ENCODE results near the gene ZNG1A.
"Not testable (repeated sequence)": the region's sequence is repeated elsewhere in the genome, so short reads cannot be mapped to it uniquely, and the experiment has no call there.

Gene ZNG1A

DNA sequence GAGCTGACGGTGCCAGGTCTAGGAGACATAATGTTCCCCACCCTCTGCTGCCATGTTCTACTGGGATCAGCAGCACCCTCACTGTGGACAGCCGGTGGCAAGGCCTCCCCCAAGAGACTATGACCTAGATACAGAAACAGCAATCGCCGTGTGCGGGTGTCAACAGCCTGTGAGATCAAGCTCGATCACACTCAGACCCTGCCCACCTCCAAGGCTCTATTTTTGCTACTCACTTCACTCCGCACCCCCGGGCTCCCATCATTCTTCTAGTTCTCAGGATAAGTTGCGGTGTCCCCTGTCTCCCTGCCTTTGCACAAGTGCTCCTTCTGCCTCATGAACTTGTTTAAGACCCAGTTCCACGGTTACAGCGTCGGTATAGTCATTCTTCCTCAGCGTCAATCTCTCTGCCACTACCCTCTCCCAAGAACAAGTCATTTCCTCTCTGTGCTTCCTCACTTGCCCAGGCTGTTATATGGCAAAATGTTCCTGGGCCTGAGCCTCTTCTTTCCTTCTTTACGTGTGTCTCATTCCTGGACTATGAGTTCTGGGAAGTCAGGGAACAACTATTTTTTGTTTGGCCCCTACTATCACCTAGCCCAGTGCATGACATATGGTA, 30.4 kb upstream of the ZNG1A start:
- TF ChIP-seq SIN3A (IDR thresholded peaks at IDR 0.05; ENCODE audit: borderline replicate concordance, insufficient read depth, low read length), result no peak
- TF ChIP-seq, protein P1, sequence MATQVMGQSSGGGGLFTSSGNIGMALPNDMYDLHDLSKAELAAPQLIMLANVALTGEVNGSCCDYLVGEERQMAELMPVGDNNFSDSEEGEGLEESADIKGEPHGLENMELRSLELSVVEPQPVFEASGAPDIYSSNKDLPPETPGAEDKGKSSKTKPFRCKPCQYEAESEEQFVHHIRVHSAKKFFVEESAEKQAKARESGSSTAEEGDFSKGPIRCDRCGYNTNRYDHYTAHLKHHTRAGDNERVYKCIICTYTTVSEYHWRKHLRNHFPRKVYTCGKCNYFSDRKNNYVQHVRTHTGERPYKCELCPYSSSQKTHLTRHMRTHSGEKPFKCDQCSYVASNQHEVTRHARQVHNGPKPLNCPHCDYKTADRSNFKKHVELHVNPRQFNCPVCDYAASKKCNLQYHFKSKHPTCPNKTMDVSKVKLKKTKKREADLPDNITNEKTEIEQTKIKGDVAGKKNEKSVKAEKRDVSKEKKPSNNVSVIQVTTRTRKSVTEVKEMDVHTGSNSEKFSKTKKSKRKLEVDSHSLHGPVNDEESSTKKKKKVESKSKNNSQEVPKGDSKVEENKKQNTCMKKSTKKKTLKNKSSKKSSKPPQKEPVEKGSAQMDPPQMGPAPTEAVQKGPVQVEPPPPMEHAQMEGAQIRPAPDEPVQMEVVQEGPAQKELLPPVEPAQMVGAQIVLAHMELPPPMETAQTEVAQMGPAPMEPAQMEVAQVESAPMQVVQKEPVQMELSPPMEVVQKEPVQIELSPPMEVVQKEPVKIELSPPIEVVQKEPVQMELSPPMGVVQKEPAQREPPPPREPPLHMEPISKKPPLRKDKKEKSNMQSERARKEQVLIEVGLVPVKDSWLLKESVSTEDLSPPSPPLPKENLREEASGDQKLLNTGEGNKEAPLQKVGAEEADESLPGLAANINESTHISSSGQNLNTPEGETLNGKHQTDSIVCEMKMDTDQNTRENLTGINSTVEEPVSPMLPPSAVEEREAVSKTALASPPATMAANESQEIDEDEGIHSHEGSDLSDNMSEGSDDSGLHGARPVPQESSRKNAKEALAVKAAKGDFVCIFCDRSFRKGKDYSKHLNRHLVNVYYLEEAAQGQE (IDR thresholded peaks at IDR 0.05; ENCODE audit: insufficient read depth in 1 of 2, low read depth in 2 of 2, low read length in 2 of 2), result no peak
- TF ChIP-seq FOXP2 (optimal IDR thresholded peaks at IDR 0.05; ENCODE audit: borderline replicate concordance, extremely low read depth, extremely low read length, insufficient read depth), result no peak
- no peak for TF ChIP-seq POLR2AphosphoS5 (IDR thresholded peaks at IDR 0.05; ENCODE audit: low read depth, low read length)
- TF ChIP-seq TAF1 (IDR thresholded peaks at IDR 0.05; ENCODE audit: borderline replicate concordance, insufficient read depth, low read length), result no peak

GRCh38 chr9:206481-206880, 27.6 kb upstream of the ZNG1A start:
- TF ChIP-seq, protein P1 (IDR thresholded peaks at IDR 0.05; ENCODE audit: insufficient read depth in 1 of 2, low read depth in 2 of 2, low read length in 2 of 2), result no peak
- TF ChIP-seq FOXP2 (optimal IDR thresholded peaks at IDR 0.05; ENCODE audit: borderline replicate concordance, extremely low read depth, extremely low read length, insufficient read depth), result no peak
- TF ChIP-seq POLR2AphosphoS5 (IDR thresholded peaks at IDR 0.05; ENCODE audit: low read depth, low read length), result no peak
- TF ChIP-seq TAF1 (IDR thresholded peaks at IDR 0.05; ENCODE audit: borderline replicate concordance, insufficient read depth, low read length), result no peak
- TF ChIP-seq SIN3A (IDR thresholded peaks at IDR 0.05; ENCODE audit: borderline replicate concordance, insufficient read depth, low read length), result no peak

DNA sequence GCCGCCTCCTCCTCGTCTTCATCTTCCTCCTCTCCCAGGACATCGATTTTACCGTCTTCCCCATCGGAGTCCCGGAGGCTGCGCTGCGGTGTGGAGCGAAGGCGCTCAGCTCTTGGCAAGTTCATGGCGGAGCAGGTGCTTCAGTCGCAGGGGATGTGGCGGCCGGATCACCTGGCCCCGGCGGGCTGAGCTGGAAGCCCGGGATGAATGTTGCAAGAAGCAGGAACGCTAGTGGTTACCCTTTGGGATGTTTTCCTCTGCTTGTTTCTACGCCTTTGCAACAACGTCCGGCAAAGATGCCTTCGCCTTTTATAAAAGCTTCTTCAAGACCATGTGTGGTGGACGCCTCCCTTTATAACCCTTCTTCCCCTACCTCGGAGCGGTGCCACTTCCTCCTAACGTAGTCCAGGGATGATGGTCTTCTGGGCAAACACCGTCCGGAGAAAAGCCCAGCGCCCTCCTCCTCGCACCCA, 60.8 kb downstream of the ZNG1A start, which contains the start of gene FOXD4:
FOXD4 (minus strand) TSS at position 423 of the 473 bp plus-strand sequence; CDS start at position 125, 298 bp downstream.
- not testable (repeated sequence) for TF ChIP-seq POLR2AphosphoS5 (IDR thresholded peaks at IDR 0.05; ENCODE audit: low read depth, low read length); SIN3A (IDR thresholded peaks at IDR 0.05; ENCODE audit: borderline replicate concordance, insufficient read depth, low read length); FOXP2 (optimal IDR thresholded peaks at IDR 0.05; ENCODE audit: borderline replicate concordance, extremely low read depth, extremely low read length, insufficient read depth)

Data from PFSK-1 (cell line).